Gastroesophageal sphincter (tissue), 3 donors: ENCODE data around the gene RETREG1.
"Not testable (repeated sequence)": the region's sequence is repeated elsewhere in the genome, so short reads cannot be mapped to it uniquely, and the experiment has no call there.

ENCODE experiments used
- POLR2A ChIP-seq, 2 donors: fragments of 450-650 bp; IDR thresholded peaks; one replicate each; pipeline ENCODE4 v1.6.1; 2017; ENCODE audit warnings: antibody characterized with exemption in 2 of 2, mild to moderate bottlenecking in 2 of 2, moderate library complexity in 1 of 2
- TF ChIP-seq, protein P1 (sequence below), 4 experiments: fragments of 200-600 bp in 2 of 4; fragments of 450-650 bp in 2 of 4; sonication (generic) in 1 of 4; IDR thresholded peaks; one replicate each; pipeline ENCODE4 v1.5.1; 2017 to 2019; ENCODE audit warnings: antibody characterized with exemption in 4 of 4, mild to moderate bottlenecking in 2 of 4, moderate library complexity in 2 of 4

DNA sequence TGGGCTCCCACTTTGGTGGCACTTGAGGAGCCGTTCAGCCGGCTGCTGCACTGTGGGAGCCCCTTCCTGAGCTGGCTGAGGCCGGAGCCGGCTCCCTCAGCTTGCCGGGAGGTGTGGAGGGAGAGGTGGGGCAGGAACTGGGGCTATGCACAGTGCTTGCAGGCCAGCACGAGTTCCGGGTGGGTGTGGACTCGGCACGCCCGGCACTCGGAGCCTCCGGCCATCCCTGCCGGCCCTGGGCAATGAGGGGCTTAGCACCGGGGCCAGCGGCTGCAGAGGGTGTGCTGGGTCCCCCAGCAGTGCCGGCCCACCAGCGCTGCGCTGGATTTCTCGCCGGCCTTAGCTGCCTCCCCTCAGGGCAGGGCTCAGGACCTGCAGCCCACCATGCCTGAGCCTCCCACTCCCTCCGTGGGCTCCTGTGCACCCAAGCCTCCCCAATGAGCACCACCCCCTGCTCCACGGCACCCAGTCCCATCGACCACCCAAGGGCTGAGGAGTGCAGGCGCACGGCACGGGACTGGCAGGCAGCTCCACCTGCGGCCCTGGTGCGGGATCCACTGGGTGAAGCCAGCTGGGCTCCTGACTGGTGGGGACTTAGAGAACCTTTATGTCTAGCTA is 180.6 kb downstream of the RETREG1 start:
- TF ChIP-seq, protein P1, sequence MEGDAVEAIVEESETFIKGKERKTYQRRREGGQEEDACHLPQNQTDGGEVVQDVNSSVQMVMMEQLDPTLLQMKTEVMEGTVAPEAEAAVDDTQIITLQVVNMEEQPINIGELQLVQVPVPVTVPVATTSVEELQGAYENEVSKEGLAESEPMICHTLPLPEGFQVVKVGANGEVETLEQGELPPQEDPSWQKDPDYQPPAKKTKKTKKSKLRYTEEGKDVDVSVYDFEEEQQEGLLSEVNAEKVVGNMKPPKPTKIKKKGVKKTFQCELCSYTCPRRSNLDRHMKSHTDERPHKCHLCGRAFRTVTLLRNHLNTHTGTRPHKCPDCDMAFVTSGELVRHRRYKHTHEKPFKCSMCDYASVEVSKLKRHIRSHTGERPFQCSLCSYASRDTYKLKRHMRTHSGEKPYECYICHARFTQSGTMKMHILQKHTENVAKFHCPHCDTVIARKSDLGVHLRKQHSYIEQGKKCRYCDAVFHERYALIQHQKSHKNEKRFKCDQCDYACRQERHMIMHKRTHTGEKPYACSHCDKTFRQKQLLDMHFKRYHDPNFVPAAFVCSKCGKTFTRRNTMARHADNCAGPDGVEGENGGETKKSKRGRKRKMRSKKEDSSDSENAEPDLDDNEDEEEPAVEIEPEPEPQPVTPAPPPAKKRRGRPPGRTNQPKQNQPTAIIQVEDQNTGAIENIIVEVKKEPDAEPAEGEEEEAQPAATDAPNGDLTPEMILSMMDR (IDR thresholded peaks at IDR 0.05) = not testable (repeated sequence)
- TF ChIP-seq POLR2A (IDR thresholded peaks at IDR 0.05) = not testable (repeated sequence)
